Epithelial cell of proximal tubule (primary cell): ENCODE data around the gene PLXNA4. TPM values are rescaled to one million over a fixed set of nuclear protein-coding genes. Genes with fewer than 3 reads are reported as not detected.

ENCODE experiments used
- DNase-seq: peaks from one replicate; pipeline ENCODE4 v3.0.0-alpha.2; 2011; ENCODE audit warnings: low read depth
- H3K4me3 ChIP-seq: 2 replicates; pipeline ENCODE4 v1.5.1; 2011; ENCODE audit warnings: low read depth, mild to moderate bottlenecking, low read length
- CTCF ChIP-seq: conservative IDR thresholded peaks from 2 replicates; pipeline ENCODE4 v1.5.1; 2012; ENCODE audit warnings: low read depth, mild to moderate bottlenecking, low read length
- total RNA-seq: library from RNA; depleted of rRNA; stranded (reverse); fragments of >200 nt; gene quantifications from 2 replicates; pipeline ENCODE4 v1.2.3, GENCODE V29; 2015

Gene PLXNA4
- total RNA-seq, 1 donor from 2014 or later = not detected

GRCh38 chr7:132402751-132403245 lies 173.5 kb downstream of the PLXNA4 start:
- no peak overlapping the region for H3K4me3 ChIP-seq
- no peak for DNase-seq
- no peak for TF ChIP-seq CTCF

GRCh38 chr7:132402096-132402495 lies 174.2 kb downstream of the PLXNA4 start:
- no peak for TF ChIP-seq CTCF
- no peak overlapping the region for H3K4me3 ChIP-seq
- DNase-seq = no peak

- DNase-seq = no peak
- no peak overlapping the region for H3K4me3 ChIP-seq
- TF ChIP-seq CTCF = no peak
These were observed 175.6 kb downstream of the PLXNA4 start for GRCh38 chr7:132400561-132401142.

- no peak overlapping the region for H3K4me3 ChIP-seq
- DNase-seq = no peak
- no peak for TF ChIP-seq CTCF
These were observed 176.9 kb downstream of the PLXNA4 start for GRCh38 chr7:132399367-132399766.

GRCh38 chr7:132398253-132398925 lies 177.9 kb downstream of the PLXNA4 start:
- H3K4me3 ChIP-seq = no peak overlapping the region
- DNase-seq = no peak
- no peak for TF ChIP-seq CTCF

- no peak overlapping the region for H3K4me3 ChIP-seq
- DNase-seq = no peak
- no peak for TF ChIP-seq CTCF
These were observed 179.2 kb downstream of the PLXNA4 start for GRCh38 chr7:132397070-132397469.

GRCh38 chr7:132395361-132395760 lies 180.9 kb downstream of the PLXNA4 start:
- no peak for TF ChIP-seq CTCF
- no peak for DNase-seq
- H3K4me3 ChIP-seq = no peak overlapping the region
